ENCODE measurements around the gene TMEM184B.

TMEM184B gene

DNA sequence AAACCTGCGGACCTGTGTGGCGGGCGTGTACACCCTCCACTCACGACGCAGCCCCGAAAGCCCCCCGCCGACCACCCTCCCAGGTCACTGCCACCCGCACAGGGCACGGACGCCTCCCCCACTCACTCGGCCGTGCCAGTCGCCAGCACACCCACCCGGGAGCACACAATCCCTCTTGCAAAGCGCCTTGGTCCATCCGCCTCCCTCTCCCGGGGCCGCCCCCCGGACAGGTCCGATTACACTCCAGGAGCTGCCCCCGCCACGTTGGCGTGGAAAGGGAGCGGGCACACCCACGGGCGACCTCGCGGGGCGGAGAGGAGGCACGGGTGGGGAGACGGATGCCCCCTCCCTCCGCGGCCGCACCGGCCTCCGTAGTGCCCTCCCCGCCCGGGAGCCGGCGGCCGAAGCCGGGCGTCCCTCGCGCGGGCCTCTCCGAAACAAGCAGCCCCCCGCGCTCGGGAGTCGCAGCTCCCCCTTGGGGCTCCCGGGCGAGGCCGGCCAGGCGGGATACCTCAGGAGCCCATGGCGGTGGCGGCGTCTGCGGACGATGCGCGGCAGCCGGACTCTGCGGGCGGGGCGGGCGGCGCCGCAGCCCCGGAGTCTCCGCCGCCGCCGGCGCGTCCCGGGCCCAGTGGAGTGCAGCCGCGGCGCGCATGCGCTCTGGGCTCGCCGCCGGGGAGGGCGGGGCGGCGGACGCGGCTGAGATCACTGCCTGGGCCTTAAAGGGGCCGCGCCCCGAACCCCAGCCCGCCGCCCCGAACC lies at the start of gene TMEM184B:
Gene TMEM184B (minus strand): TSS at position 638 of the 762 bp plus-strand sequence. CDS start 25,049 bp downstream, outside the sequence.
- Histone ChIP-seq H3K9ac (ENCODE audit: low read length) (peak within 1 kb of the TSS; percentile 86), H2AFZ (ENCODE audit: low read depth, low read length, severe bottlenecking) (peak within 1 kb of the TSS; percentile 100), H3F3A (ENCODE audit: insufficient read depth) (no peaks in the 10 kb centered on the region), H3K27me3 (ENCODE audit: low read length) (no peaks in the 10 kb centered on the region), H3K9me3 (ENCODE audit: insufficient read depth, low read length) (no peaks in the 10 kb centered on the region), H3K27ac (ENCODE audit: low read depth, low read length) (no peak within 1 kb of the TSS), H3K36me3 (ENCODE audit: low read length) (no peaks in the 10 kb centered on the region), H3K4me3 (ENCODE audit: insufficient read depth, low read length, poor library complexity, severe bottlenecking) (peak within 1 kb of the TSS; percentile 60), H3K9me2 (replicated peaks; ENCODE audit: insufficient read depth, low read length) (no peaks in the 10 kb centered on the region), H3K4me2 (ENCODE audit: low read depth, low read length, poor library complexity, severe bottlenecking) (peak within 1 kb of the TSS; percentile 87), H4K20me1 (ENCODE audit: low read depth, low read length) (no peaks in the 10 kb centered on the region), H3K79me2 (ENCODE audit: insufficient read depth, low read length) (no peaks in the 10 kb centered on the region)
- TF ChIP-seq EZH2phosphoT487 (conservative IDR thresholded peaks at IDR 0.05; ENCODE audit: low read length) (no peak), CTCF (IDR thresholded peaks at IDR 0.05; ENCODE audit: insufficient read depth, low read length, poor library complexity, severe bottlenecking) (no peak)

GRCh38 chr22:38320605-38321402 lies 48.0 kb upstream of the TMEM184B start:
- H3K9me2 ChIP-seq (replicated peaks; ENCODE audit: insufficient read depth, low read length), result no peaks in the 10 kb centered on the region
- H3K9me3 ChIP-seq (ENCODE audit: insufficient read depth, low read length), result no peaks in the 10 kb centered on the region
- H3K36me3 ChIP-seq (ENCODE audit: low read length), result no peaks in the 10 kb centered on the region
- TF ChIP-seq CTCF (IDR thresholded peaks at IDR 0.05; ENCODE audit: insufficient read depth, low read length, poor library complexity, severe bottlenecking), result no peak
- TF ChIP-seq EZH2phosphoT487 (conservative IDR thresholded peaks at IDR 0.05; ENCODE audit: low read length), result no peak
- H4K20me1 ChIP-seq (ENCODE audit: low read depth, low read length), result no peaks in the 10 kb centered on the region
- no peak overlapping the region for H3K4me3 ChIP-seq (ENCODE audit: insufficient read depth, low read length, poor library complexity, severe bottlenecking)
- peaks cover 9% of the 10 kb centered on the region for H3F3A ChIP-seq (ENCODE audit: insufficient read depth)
- H2AFZ ChIP-seq (ENCODE audit: low read depth, low read length, severe bottlenecking), result no peak overlapping the region
- H3K9ac ChIP-seq (ENCODE audit: low read length), result no peak overlapping the region
- H3K27me3 ChIP-seq (ENCODE audit: low read length), result no peaks in the 10 kb centered on the region
- H3K27ac ChIP-seq (ENCODE audit: low read depth, low read length), result no peak overlapping the region
- no peak overlapping the region for H3K4me2 ChIP-seq (ENCODE audit: low read depth, low read length, poor library complexity, severe bottlenecking)
- H3K79me2 ChIP-seq (ENCODE audit: insufficient read depth, low read length), result no peaks in the 10 kb centered on the region

GRCh38 chr22:38318792-38319773 lies 46.3 kb upstream of the TMEM184B start:
- Histone ChIP-seq H3K27me3 (ENCODE audit: low read length) (no peaks in the 10 kb centered on the region), H2AFZ (ENCODE audit: low read depth, low read length, severe bottlenecking) (no peak overlapping the region), H3F3A (ENCODE audit: insufficient read depth) (peaks cover 12% of the 10 kb centered on the region), H3K79me2 (ENCODE audit: insufficient read depth, low read length) (no peaks in the 10 kb centered on the region), H3K27ac (ENCODE audit: low read depth, low read length) (no peak overlapping the region), H3K9me2 (replicated peaks; ENCODE audit: insufficient read depth, low read length) (no peaks in the 10 kb centered on the region), H3K4me3 (ENCODE audit: insufficient read depth, low read length, poor library complexity, severe bottlenecking) (no peak overlapping the region), H3K9ac (ENCODE audit: low read length) (no peak overlapping the region), H3K9me3 (ENCODE audit: insufficient read depth, low read length) (no peaks in the 10 kb centered on the region), H3K4me2 (ENCODE audit: low read depth, low read length, poor library complexity, severe bottlenecking) (no peak overlapping the region), H3K36me3 (ENCODE audit: low read length) (no peaks in the 10 kb centered on the region), H4K20me1 (ENCODE audit: low read depth, low read length) (no peaks in the 10 kb centered on the region)
- no peak for TF ChIP-seq CTCF (IDR thresholded peaks at IDR 0.05; ENCODE audit: insufficient read depth, low read length, poor library complexity, severe bottlenecking)
- TF ChIP-seq EZH2phosphoT487 (conservative IDR thresholded peaks at IDR 0.05; ENCODE audit: low read length), result no peak

Measured in SU-DHL-6 (cell line).